ENCODE results near the gene AHI1. TPM values are rescaled to one million over a fixed set of nuclear protein-coding genes. Genes with fewer than 3 reads are reported as not detected.

Gene AHI1
- total RNA-seq, 3 donors from 2014 or later (not counting 1 experiment from before 2014, with no cell fraction given): 24.0 to 40.3 (median 32.4) TPM

DNA sequence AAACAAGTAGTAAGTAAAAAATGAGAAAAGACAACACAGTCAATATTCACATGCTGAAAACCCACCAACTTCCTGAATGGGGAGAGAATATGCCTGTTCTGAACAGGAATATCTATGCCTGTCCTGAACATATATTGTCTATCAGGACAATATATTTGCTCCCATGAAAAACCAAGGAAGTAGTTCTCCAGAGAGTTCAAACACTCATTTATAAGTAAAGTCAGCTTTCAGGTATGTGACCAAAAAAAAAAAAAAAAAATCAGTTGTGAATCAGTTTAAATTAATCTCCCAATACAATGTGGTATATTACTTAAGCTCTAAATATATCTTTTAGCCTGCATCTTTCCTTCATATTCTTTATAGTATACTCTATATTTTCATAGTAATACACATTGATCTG lies 197.0 kb downstream of the AHI1 start:
- no peak overlapping the region for H3K4me3 ChIP-seq (ENCODE audit: low read length)
- Mint-ChIP-seq H3K36me3 (no peaks in the 10 kb centered on the region), H3K9me3 (no peaks in the 10 kb centered on the region), H3K4me1 (no peaks in the 10 kb centered on the region), H3K4me3 (no peak overlapping the region), H3K27me3 (ENCODE audit: low read depth in 2 of 2) (no peaks in the 10 kb centered on the region), H3K27ac (no peak overlapping the region)
- TF ChIP-seq, protein P1, sequence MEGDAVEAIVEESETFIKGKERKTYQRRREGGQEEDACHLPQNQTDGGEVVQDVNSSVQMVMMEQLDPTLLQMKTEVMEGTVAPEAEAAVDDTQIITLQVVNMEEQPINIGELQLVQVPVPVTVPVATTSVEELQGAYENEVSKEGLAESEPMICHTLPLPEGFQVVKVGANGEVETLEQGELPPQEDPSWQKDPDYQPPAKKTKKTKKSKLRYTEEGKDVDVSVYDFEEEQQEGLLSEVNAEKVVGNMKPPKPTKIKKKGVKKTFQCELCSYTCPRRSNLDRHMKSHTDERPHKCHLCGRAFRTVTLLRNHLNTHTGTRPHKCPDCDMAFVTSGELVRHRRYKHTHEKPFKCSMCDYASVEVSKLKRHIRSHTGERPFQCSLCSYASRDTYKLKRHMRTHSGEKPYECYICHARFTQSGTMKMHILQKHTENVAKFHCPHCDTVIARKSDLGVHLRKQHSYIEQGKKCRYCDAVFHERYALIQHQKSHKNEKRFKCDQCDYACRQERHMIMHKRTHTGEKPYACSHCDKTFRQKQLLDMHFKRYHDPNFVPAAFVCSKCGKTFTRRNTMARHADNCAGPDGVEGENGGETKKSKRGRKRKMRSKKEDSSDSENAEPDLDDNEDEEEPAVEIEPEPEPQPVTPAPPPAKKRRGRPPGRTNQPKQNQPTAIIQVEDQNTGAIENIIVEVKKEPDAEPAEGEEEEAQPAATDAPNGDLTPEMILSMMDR (IDR thresholded peaks at IDR 0.05): no peak
- ATAC-seq (no peak), DNase-seq (no peak)
- intact Hi-C loops (cut with micrococcal nuclease): no loop called here
- H3K27ac ChIP-seq (ENCODE audit: low read length): no peak overlapping the region
- H3K36me3 ChIP-seq (ENCODE audit: control insufficient read depth, insufficient read depth, low read length): no peaks in the 10 kb centered on the region
- H3K4me1 ChIP-seq (ENCODE audit: control insufficient read depth, insufficient read depth, low read length): no peaks in the 10 kb centered on the region
- H3K9me3 ChIP-seq (ENCODE audit: control insufficient read depth, insufficient read depth, low read length): no peaks in the 10 kb centered on the region
- no peaks in the 10 kb centered on the region for H3K27me3 ChIP-seq (ENCODE audit: control insufficient read depth, insufficient read depth, low read length)

DNA sequence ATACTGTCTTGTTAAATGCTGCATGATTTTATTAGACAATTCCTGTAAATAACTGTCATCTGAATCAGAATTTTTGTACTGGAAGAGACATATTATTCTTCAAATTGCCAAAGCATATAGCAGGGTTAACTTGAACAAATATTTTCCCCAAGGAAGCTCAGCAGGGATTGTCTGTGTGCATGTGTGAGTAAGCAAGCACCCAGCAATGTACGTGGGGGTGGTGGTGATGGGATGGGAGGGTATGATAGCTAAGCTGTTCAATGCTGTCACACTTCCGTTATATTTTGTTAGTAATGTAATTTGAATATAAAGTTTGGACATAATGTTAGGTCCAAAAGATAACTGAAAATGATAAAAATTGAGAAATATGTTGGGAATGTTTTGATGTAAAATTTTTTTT lies 198.3 kb downstream of the AHI1 start:
- no peak overlapping the region for H3K4me3 Mint-ChIP-seq
- Histone ChIP-seq H3K4me1 (ENCODE audit: control insufficient read depth, insufficient read depth, low read length) (no peaks in the 10 kb centered on the region), H3K4me3 (ENCODE audit: low read length) (no peak overlapping the region), H3K9me3 (ENCODE audit: control insufficient read depth, insufficient read depth, low read length) (no peaks in the 10 kb centered on the region), H3K36me3 (ENCODE audit: control insufficient read depth, insufficient read depth, low read length) (no peaks in the 10 kb centered on the region), H3K27me3 (ENCODE audit: control insufficient read depth, insufficient read depth, low read length) (no peaks in the 10 kb centered on the region), H3K27ac (ENCODE audit: low read length) (no peak overlapping the region)
- ATAC-seq (no peak), DNase-seq (no peak)
- H3K9me3 Mint-ChIP-seq: peaks cover 0 to 2% of the 10 kb centered on the region in 2 donors
- H3K27ac Mint-ChIP-seq: no peak overlapping the region
- intact Hi-C loops (cut with micrococcal nuclease): no loop called here
- no peaks in the 10 kb centered on the region for H3K4me1 Mint-ChIP-seq
- TF ChIP-seq, protein P1 (IDR thresholded peaks at IDR 0.05): no peak
- no peaks in the 10 kb centered on the region for H3K36me3 Mint-ChIP-seq
- WGBS (ENCODE audit: insufficient coverage): 81% methylated on average over 2 of the region's 2 CpGs
- H3K27me3 Mint-ChIP-seq (ENCODE audit: low read depth in 2 of 2): no peaks in the 10 kb centered on the region

DNA sequence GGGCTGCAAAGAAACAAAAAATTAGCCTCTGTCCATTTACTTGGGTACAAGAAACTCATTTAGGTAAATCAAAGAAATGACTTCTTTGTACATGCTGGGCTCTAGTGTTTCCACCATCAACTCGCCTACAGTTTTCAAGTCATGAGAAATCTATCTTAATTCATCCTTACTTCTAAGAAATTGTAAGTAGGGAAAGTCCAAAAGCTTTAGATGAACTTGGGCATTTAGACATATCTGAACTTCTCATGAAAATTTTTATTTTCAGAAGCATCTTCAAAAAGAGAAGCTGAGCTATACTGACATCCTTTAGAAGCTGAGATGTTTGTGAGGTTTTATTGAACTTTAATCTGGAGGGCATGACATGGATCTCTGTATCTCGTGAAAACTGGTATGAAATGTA lies 199.1 kb downstream of the AHI1 start:
- no peak for ATAC-seq
- no peak overlapping the region for H3K4me3 ChIP-seq (ENCODE audit: low read length)
- no peaks in the 10 kb centered on the region for H3K4me1 Mint-ChIP-seq
- H3K36me3 ChIP-seq (ENCODE audit: control insufficient read depth, insufficient read depth, low read length): no peaks in the 10 kb centered on the region
- H3K9me3 ChIP-seq (ENCODE audit: control insufficient read depth, insufficient read depth, low read length): no peaks in the 10 kb centered on the region
- no peaks in the 10 kb centered on the region for H3K27me3 ChIP-seq (ENCODE audit: control insufficient read depth, insufficient read depth, low read length)
- no peak overlapping the region for H3K27ac Mint-ChIP-seq
- H3K27ac ChIP-seq (ENCODE audit: low read length): no peak overlapping the region
- TF ChIP-seq, protein P1 (IDR thresholded peaks at IDR 0.05): no peak
- WGBS (ENCODE audit: insufficient coverage): 88% methylated on average over 1 of the region's 2 CpGs
- H3K9me3 Mint-ChIP-seq: peaks cover 0 to 2% of the 10 kb centered on the region in 2 donors
- intact Hi-C loops (cut with micrococcal nuclease): no loop called here
- no peaks in the 10 kb centered on the region for H3K4me1 ChIP-seq (ENCODE audit: control insufficient read depth, insufficient read depth, low read length)
- DNase-seq: no peak
- no peaks in the 10 kb centered on the region for H3K27me3 Mint-ChIP-seq (ENCODE audit: low read depth in 2 of 2)
- H3K36me3 Mint-ChIP-seq: no peaks in the 10 kb centered on the region
- no peak overlapping the region for H3K4me3 Mint-ChIP-seq

DNA sequence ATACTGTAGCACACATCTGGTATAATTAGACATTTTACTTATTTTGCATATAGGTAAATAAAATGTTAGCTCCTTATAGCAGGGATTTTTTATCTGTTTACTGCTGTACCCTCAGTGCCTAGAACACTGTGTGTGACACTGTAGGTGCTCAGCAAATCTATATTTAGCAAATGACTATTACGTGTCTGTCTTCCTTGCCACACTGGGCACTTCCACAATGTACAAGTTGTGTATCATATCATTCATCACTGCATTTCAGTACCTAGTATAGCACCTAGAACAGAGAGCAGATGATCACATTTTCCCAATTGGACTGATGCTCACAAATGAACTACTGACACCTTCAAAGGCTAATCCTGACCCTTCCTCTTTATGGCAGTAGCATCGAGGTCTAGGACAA lies 200.8 kb downstream of the AHI1 start:
- Mint-ChIP-seq H3K27ac (no peak overlapping the region), H3K9me3 (peaks cover 0 to 2% of the 10 kb centered on the region in 2 donors), H3K27me3 (ENCODE audit: low read depth in 2 of 2) (no peaks in the 10 kb centered on the region), H3K4me3 (no peak overlapping the region), H3K36me3 (no peaks in the 10 kb centered on the region), H3K4me1 (no peaks in the 10 kb centered on the region)
- DNase-seq: no peak
- 89% methylated on average over 2 of the region's 2 CpGs for WGBS (ENCODE audit: insufficient coverage)
- no peaks in the 10 kb centered on the region for H3K36me3 ChIP-seq (ENCODE audit: control insufficient read depth, insufficient read depth, low read length)
- H3K4me3 ChIP-seq (ENCODE audit: low read length): no peak overlapping the region
- TF ChIP-seq, protein P1 (IDR thresholded peaks at IDR 0.05): no peak
- intact Hi-C loops (cut with micrococcal nuclease): no loop called here
- no peaks in the 10 kb centered on the region for H3K4me1 ChIP-seq (ENCODE audit: control insufficient read depth, insufficient read depth, low read length)
- ATAC-seq: no peak
- no peak overlapping the region for H3K27ac ChIP-seq (ENCODE audit: low read length)
- no peaks in the 10 kb centered on the region for H3K9me3 ChIP-seq (ENCODE audit: control insufficient read depth, insufficient read depth, low read length)
- no peaks in the 10 kb centered on the region for H3K27me3 ChIP-seq (ENCODE audit: control insufficient read depth, insufficient read depth, low read length)
